ENCODE results near the gene MYH15. TPM values are rescaled to one million over a fixed set of nuclear protein-coding genes. Genes with fewer than 3 reads are reported as not detected.

The MYH15 gene
- total RNA-seq, 2 donors from 2014 or later: 0.05 to 0.19 TPM

- intact Hi-C loops (cut with DNase I): loop anchor here in 1 of 2 donors (10.0 kb wide), 1 partner anchor 544 kb away; no protein-coding TSS in a partner anchor
- DNase-seq (ENCODE audit: low spot score): no peak
Observed at GRCh38 chr3:108479224-108479623, 31.2 kb downstream of the MYH15 start.

GRCh38 chr3:108477511-108478147 lies 32.8 kb downstream of the MYH15 start:
- intact Hi-C loops (cut with DNase I): loop anchor here in 1 of 2 donors (10.0 kb wide), 1 partner anchor 543 kb away; no protein-coding TSS in a partner anchor
- no peak for DNase-seq (ENCODE audit: low spot score)

DNA sequence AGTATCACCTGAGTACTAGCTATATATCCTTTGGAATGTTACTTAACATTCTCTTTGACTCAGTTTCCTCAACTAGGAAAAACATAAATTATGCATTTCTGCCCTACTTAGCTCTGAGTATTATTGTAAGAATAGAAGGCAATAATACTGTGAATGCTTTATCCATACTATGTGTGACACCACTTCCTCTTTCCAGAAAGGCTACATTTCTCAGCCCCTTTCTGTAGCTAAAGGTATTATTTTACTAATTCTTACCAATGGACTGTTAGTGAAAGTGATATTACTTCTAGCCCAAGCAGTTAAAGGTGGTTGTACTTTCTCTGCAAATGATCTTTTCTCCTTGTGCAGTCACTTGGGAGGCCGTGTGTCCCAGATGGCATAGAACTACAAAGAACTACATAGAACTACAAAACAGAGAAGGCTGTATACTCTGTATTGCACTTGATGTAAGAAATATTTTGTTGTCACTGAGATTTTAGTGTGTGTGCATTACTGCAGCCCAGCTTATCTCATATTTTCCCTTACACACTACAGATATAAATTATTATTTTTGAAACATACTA lies 35.1 kb downstream of the MYH15 start:
- intact Hi-C loops (cut with DNase I): loop anchor here in 1 of 2 donors (10.0 kb wide), 1 partner anchor 540 kb away; no protein-coding TSS in a partner anchor
- DNase-seq (ENCODE audit: low spot score): no peak

- intact Hi-C loops (cut with DNase I): loop anchor here in 1 of 2 donors (10.0 kb wide), 1 partner anchor 540 kb away; no protein-coding TSS in a partner anchor
- DNase-seq (ENCODE audit: low spot score): no peak
Observed at GRCh38 chr3:108474581-108474980, 35.8 kb downstream of the MYH15 start.

DNA sequence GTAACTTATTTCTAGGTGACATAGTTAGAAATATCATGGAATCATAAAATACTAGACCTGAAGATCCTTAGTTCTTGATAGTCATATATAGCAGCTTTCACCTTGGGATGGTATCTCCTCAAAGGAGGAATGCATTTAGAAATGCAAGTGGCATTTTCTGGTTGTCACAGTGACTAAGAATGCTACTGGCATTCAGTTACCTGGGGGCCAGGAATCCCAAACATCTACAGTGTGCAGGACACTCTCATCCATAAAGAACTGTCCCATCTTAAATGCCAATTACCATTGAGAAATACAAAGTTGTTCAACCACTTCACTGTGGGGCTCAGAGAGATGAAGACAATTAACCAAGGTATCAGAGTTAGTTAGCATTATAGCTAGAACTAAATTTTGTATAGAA lies 36.7 kb downstream of the MYH15 start:
- intact Hi-C loops (cut with DNase I): loop anchor here in 1 of 2 donors (10.0 kb wide), 1 partner anchor 539 kb away; no protein-coding TSS in a partner anchor
- DNase-seq (ENCODE audit: low spot score): no peak

- intact Hi-C loops (cut with DNase I): loop anchor here in 1 of 2 donors (10.0 kb wide), 1 partner anchor 537 kb away; no protein-coding TSS in a partner anchor
- DNase-seq (ENCODE audit: low spot score): no peak
Observed at GRCh38 chr3:108472001-108472591, 38.3 kb downstream of the MYH15 start.

DNA sequence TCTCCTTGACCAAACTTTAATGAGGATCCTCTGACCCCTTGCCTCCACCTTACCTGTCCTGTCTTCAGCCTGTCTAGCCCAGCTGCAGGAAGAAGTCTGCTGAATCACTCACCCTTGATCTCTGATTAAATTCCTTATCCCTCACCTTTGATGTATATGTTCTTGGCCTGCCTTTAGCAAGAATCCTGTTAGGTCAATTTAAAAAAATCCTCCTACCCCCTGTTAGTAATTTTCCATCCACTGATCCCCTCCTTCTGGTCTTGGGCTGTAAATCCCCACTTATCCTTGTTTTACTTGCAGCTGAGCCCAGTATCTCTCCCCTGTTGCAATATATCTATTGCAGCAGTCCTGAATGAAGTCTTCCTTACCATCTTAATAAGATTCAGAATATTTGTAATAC lies 39.0 kb downstream of the MYH15 start:
- no peak for DNase-seq (ENCODE audit: low spot score)
- intact Hi-C loops (cut with DNase I): loop anchor here in 1 of 2 donors (10.0 kb wide), 1 partner anchor 537 kb away; no protein-coding TSS in a partner anchor

GRCh38 chr3:108469126-108469525 lies 41.3 kb downstream of the MYH15 start:
- no peak for DNase-seq (ENCODE audit: low spot score)

GRCh38 chr3:108468577-108468976 lies 41.8 kb downstream of the MYH15 start:
- DNase-seq (ENCODE audit: low spot score): no peak
- intact Hi-C loops (cut with DNase I): no loop called here

More at GRCh38 chr3:108469126-108469525, 41.3 kb downstream of the MYH15 start:
- intact Hi-C loops (cut with DNase I): no loop called here

- intact Hi-C loops (cut with DNase I): no loop called here
- no peak for DNase-seq (ENCODE audit: low spot score)
Observed at GRCh38 chr3:108462899-108463298, 47.5 kb downstream of the MYH15 start.

GRCh38 chr3:108461661-108462111 lies 48.7 kb downstream of the MYH15 start:
- DNase-seq (ENCODE audit: low spot score): no peak
- intact Hi-C loops (cut with DNase I): no loop called here

DNA sequence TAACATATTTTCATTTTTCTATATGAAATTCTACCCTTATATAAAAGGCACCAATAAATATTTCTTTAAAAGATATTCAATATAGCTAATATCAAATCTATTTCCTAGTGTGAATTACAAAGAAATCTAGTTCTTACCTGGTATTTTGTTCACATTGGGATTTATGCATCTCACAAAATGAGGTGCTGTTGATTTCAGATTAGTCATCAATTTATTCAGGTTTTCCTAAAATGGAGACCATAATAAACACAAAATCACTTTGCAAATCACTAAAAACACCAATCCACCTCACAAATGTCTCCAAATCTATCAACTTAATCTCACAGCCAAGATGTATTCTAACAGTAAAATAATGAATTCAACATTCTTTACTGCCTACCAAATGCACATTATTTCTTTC lies 51.2 kb downstream of the MYH15 start:
- DNase-seq (ENCODE audit: low spot score): no peak
- intact Hi-C loops (cut with DNase I): no loop called here

DNA sequence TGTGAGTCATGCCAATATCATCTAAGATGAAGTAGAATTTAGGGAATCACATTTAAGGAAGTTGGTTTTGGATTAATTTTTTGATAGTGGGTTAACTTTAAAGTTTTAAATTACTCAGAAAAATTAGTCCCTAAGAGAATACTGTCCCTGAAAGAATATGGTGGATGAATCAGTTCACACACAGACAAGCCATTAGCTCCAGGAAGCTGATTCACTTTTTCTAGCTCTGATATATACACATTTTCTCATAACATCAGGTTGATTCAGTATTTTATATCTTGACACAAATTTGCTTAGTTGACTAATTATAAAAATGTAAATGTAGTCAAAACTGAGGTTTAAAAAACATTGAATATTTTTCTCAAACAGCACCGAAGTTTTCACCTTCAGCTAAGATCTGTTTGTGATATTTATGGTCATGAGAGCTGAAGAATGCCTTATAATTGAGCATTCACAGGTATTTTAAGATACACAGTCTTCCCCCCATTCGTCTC lies 55.1 kb downstream of the MYH15 start:
- intact Hi-C loops (cut with DNase I): no loop called here
- DNase-seq (ENCODE audit: low spot score): no peak

DNA sequence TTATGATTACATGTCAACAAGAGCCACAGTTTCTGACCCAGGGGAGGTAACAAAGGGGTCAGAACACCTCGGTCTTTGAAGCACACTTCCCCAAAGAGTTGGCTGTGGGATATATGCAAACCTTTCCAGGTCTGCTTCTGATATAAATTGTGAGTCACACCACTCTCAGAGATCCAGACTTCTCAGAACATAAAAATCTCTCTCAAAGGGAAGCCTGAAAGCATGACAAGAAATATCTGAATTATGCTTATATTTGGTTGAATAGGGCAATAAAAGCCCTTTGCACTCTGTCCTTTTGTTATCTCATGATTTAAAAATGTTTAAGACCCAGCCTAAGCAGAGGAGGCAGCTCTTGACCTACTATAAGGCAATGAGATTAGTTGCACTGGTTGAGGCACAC lies 56.8 kb downstream of the MYH15 start:
- intact Hi-C loops (cut with DNase I): no loop called here
- DNase-seq (ENCODE audit: low spot score): no peak

GRCh38 chr3:108450444-108450843 lies 60.0 kb downstream of the MYH15 start:
- intact Hi-C loops (cut with DNase I): no loop called here
- no peak for DNase-seq (ENCODE audit: low spot score)

DNA sequence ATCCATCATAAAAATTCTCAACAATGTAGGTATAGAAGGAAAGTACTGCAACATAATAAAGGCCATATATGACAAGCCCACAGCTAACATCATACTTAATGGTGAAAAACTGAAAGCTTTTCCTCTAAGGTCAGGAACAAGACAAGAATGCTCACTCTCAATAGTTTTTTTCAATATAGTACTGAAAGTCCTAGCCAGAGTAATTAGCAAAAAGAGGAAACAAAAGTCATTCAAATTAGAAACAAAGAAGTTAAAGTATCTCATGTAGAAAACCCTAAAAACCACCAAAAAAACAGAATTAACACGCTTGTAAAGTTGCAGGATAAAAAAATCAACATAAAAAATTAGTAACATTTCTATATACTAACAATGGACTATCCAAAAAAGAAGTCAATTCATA lies 61.8 kb downstream of the MYH15 start:
- DNase-seq (ENCODE audit: low spot score): no peak
- intact Hi-C loops (cut with DNase I): no loop called here

DNA sequence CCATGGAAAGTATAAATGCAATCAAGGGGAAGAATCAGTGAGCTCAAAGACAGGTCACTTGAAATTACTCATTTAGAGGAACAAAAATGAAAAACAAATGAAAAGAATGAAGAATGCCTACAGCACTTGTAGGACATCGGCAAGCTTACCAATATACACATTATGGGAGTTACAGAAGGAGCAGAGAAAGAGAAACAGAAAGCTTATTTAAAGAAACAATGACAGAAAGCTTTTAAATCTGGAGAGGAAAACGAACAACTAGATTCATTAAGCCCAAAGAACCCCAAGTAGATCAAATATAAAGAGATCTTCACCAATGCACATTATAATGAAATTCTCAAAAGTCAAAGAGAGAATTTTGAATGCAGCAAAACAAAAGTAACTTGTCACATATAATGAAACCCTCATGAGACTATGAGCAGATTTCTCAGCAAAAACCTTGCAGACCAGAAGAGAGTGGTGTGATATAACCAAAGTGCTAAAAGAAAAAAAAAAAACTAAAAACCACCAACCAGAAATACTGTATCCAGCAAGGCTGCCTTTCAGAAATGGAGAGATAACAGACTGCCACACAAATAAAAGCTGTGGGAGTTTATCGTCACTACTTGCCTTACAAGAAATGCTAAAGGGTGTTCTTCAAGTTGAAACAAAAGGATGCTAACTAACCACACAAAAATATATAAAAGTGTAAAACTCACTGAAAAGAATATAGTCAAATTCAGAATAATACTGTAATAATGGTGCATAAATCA lies 63.1 kb downstream of the MYH15 start:
- intact Hi-C loops (cut with DNase I): no loop called here
- no peak for DNase-seq (ENCODE audit: low spot score)

DNA sequence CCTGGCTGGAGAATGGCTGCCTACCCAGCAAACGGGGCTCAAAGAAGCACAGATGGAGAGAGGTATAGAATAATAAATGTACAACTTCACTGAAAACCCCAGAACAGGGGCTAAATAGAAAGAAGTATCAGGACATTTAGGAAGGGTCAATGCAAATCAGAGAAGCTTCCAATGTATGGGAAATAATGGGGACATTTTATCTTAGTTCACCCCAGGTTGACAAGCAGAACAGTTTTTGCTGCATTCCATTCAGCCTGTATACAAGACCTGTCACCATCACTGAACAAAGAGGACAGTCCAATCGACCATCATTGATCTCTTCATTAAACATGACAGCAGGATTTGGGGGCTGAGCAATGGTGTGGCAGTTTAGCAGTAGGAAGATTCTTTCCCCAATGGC lies 68.1 kb downstream of the MYH15 start:
- DNase-seq (ENCODE audit: low spot score): no peak
- intact Hi-C loops (cut with DNase I): no loop called here

- DNase-seq (ENCODE audit: low spot score): no peak
- intact Hi-C loops (cut with DNase I): no loop called here
Observed at GRCh38 chr3:108441518-108441917, 68.9 kb downstream of the MYH15 start.

All from posterior vena cava (tissue), 2 donors.